Thoracic aorta (tissue), 2 donors: ENCODE results near the gene MDK. TPM values are rescaled to one million over a fixed set of nuclear protein-coding genes. Genes with fewer than 3 reads are reported as not detected.

ENCODE experiments used
- ATAC-seq: fragments of 150-250 bp; one replicate; pipeline ENCODE4 v1.8.0; 2017; ENCODE audit warnings: low read depth; ENCODE audit not compliant: insufficient number of reproducible peaks, low FRiP score
- DNase-seq: peaks from one replicate; pipeline ENCODE4 v3.0.0-alpha.2; 2020; ENCODE audit warnings: low spot score
- H3K27ac ChIP-seq, 2 donors: fragments of 200-600 bp; sonication (generic); 1 replicate in 1 of 2; 2 replicates in 1 of 2; pipeline ENCODE4 v1.5.1; 2016; ENCODE audit warnings: mild to moderate bottlenecking in 2 of 2, moderate library complexity in 2 of 2
- H3K27me3 ChIP-seq: fragments of 200-600 bp; sonication (generic); replicated peaks from 2 replicates; pipeline ENCODE4 v1.6.0; 2016; ENCODE audit warnings: mild to moderate bottlenecking; ENCODE audit not compliant: insufficient read depth
- H3K36me3 ChIP-seq: fragments of 200-600 bp; sonication (generic); one replicate; pipeline ENCODE4 v1.5.1; 2016
- H3K4me1 ChIP-seq, 2 donors: fragments of 200-600 bp; sonication (generic); 1 replicate in 1 of 2; 2 replicates in 1 of 2; pipeline versions ENCODE4 v1.5.1 to v1.6.0; 2016; ENCODE audit warnings: low read depth in 2 of 2, mild to moderate bottlenecking in 1 of 2; ENCODE audit not compliant: control insufficient read depth in 1 of 2
- H3K4me3 ChIP-seq: fragments of 200-600 bp; sonication (generic); 2 replicates; pipeline ENCODE4 v1.5.1; 2016; ENCODE audit warnings: mild to moderate bottlenecking
- H3K9me3 ChIP-seq: fragments of 200-600 bp; sonication (generic); 2 replicates; pipeline ENCODE4 v1.5.1; 2016
- CTCF ChIP-seq: fragments of 200-600 bp; sonication (generic); IDR thresholded peaks from one replicate; pipeline ENCODE4 v1.5.1; 2019; ENCODE audit warnings: antibody characterized with exemption
- total RNA-seq, 2 donors: library from RNA; depleted of rRNA; stranded (reverse); fragments of >200 nt; gene quantifications; one replicate each; pipeline versions ENCODE4 v1.1.0 to v1.2.3, GENCODE V29; 2016

The MDK gene
- total RNA-seq, 2 donors from 2014 or later: 13.5 to 21.0 TPM

- H3K4me1 ChIP-seq: peaks cover 14 to 23% of the 10 kb centered on the region in 2 donors
- H3K27ac ChIP-seq: no peak overlapping the region
- DNase-seq (no peak), ATAC-seq (no peak)
- H3K4me3 ChIP-seq: no peak overlapping the region
- no peaks in the 10 kb centered on the region for H3K36me3 ChIP-seq
- peaks cover 14% of the 10 kb centered on the region for H3K27me3 ChIP-seq
- no peaks in the 10 kb centered on the region for H3K9me3 ChIP-seq
- no peak for TF ChIP-seq CTCF
Observed at GRCh38 chr11:46386005-46386578, 4.6 kb downstream of the MDK start.

- DNase-seq: no peak
- peaks cover 14 to 27% of the 10 kb centered on the region in 2 donors for H3K4me1 ChIP-seq
- H3K4me3 ChIP-seq: no peak overlapping the region
- H3K27ac ChIP-seq: no peak overlapping the region
- peaks cover 14% of the 10 kb centered on the region for H3K27me3 ChIP-seq
- H3K9me3 ChIP-seq: no peaks in the 10 kb centered on the region
- TF ChIP-seq CTCF: no peak
- no peak for ATAC-seq
- no peaks in the 10 kb centered on the region for H3K36me3 ChIP-seq
Observed at GRCh38 chr11:46386674-46387073, 5.2 kb downstream of the MDK start.

GRCh38 chr11:46387456-46387855, 6.0 kb downstream of the MDK start:
- no peak overlapping the region for H3K27ac ChIP-seq
- no peak overlapping the region for H3K4me3 ChIP-seq
- ATAC-seq (no peak), DNase-seq (no peak)
- peaks cover 13 to 27% of the 10 kb centered on the region in 2 donors for H3K4me1 ChIP-seq
- no peak for TF ChIP-seq CTCF
- no peaks in the 10 kb centered on the region for H3K9me3 ChIP-seq
- no peaks in the 10 kb centered on the region for H3K36me3 ChIP-seq
- H3K27me3 ChIP-seq: peaks cover 14% of the 10 kb centered on the region

- H3K36me3 ChIP-seq: no peaks in the 10 kb centered on the region
- no peak for TF ChIP-seq CTCF
- H3K27me3 ChIP-seq: peaks cover 14% of the 10 kb centered on the region
- no peaks in the 10 kb centered on the region for H3K9me3 ChIP-seq
- H3K4me3 ChIP-seq: no peak overlapping the region
- H3K27ac ChIP-seq: no peak overlapping the region
- peaks cover 15 to 25% of the 10 kb centered on the region in 2 donors for H3K4me1 ChIP-seq
- DNase-seq (no peak), ATAC-seq (no peak)
Observed at GRCh38 chr11:46387919-46388618, 6.6 kb downstream of the MDK start.

GRCh38 chr11:46388619-46389449, 7.4 kb downstream of the MDK start:
- TF ChIP-seq CTCF: no peak
- H3K36me3 ChIP-seq: no peaks in the 10 kb centered on the region
- no peak overlapping the region for H3K27ac ChIP-seq
- peaks cover 15 to 25% of the 10 kb centered on the region in 2 donors for H3K4me1 ChIP-seq
- no peaks in the 10 kb centered on the region for H3K9me3 ChIP-seq
- ATAC-seq (no peak), DNase-seq (no peak)
- peaks cover 14% of the 10 kb centered on the region for H3K27me3 ChIP-seq
- H3K4me3 ChIP-seq: peak overlapping the region; percentile 62
